Mesendoderm (in vitro differentiated cells): Measurements from ENCODE around the gene TIMM8B. TPM values are rescaled to one million over a fixed set of nuclear protein-coding genes. Genes with fewer than 3 reads are reported as not detected.
A peak's percentile ranks its signal among the peaks of the same experiment; 100 is the strongest.

Source experiments
- DNase-seq: peaks from one replicate; pipeline ENCODE4 v3.0.0; 2013
- H2AK5ac ChIP-seq: 2 replicates; pipeline ENCODE4 v1.6.1; 2013; ENCODE audit warnings: low read length, inconsistent platforms
- H2BK120ac ChIP-seq: 2 replicates; pipeline ENCODE4 v1.6.1; 2013; ENCODE audit warnings: low read depth, mild to moderate bottlenecking, low read length, moderate library complexity, mixed read lengths
- H2BK15ac ChIP-seq: replicated peaks from 2 replicates; pipeline ENCODE4 v1.6.1; 2013; ENCODE audit warnings: low read depth, mild to moderate bottlenecking, moderate library complexity
- H2BK5ac ChIP-seq: 2 replicates; pipeline ENCODE4 v1.6.1; 2013; ENCODE audit warnings: low read length, inconsistent platforms
- H3K18ac ChIP-seq: 2 replicates; pipeline ENCODE4 v1.6.1; 2013; ENCODE audit warnings: mild to moderate bottlenecking, low read length, mixed read lengths
- H3K23ac ChIP-seq: one replicate; pipeline ENCODE4 v1.6.1; 2013; ENCODE audit warnings: low read length
- H3K27ac ChIP-seq: 2 replicates; pipeline ENCODE4 v1.5.1; 2013; ENCODE audit warnings: low read depth, mild to moderate bottlenecking, inconsistent platforms, low read length, moderate library complexity
- H3K27me3 ChIP-seq: 2 replicates; pipeline ENCODE4 v1.6.1; 2013; ENCODE audit warnings: low read length, control low read depth, mild to moderate bottlenecking, inconsistent platforms; ENCODE audit not compliant: insufficient read depth, poor library complexity
- H3K36me3 ChIP-seq: 2 replicates; pipeline ENCODE4 v1.6.1; 2013; ENCODE audit warnings: low read length, inconsistent platforms; ENCODE audit not compliant: control insufficient read depth, insufficient read depth
- H3K4ac ChIP-seq: one replicate; pipeline ENCODE4 v1.6.1; 2013; ENCODE audit warnings: low read depth, mild to moderate bottlenecking, low read length, moderate library complexity
- H3K4me1 ChIP-seq: 2 replicates; pipeline ENCODE4 v1.6.1; 2013; ENCODE audit warnings: low read depth, low read length, inconsistent platforms; ENCODE audit not compliant: control insufficient read depth
- H3K4me2 ChIP-seq: 2 replicates; pipeline ENCODE4 v1.6.1; 2013; ENCODE audit warnings: low read length
- H3K4me3 ChIP-seq: 2 replicates; pipeline ENCODE4 v1.5.1; 2013; ENCODE audit warnings: mild to moderate bottlenecking, low read length
- H3K56ac ChIP-seq: one replicate; pipeline ENCODE4 v1.6.1; 2013; ENCODE audit warnings: low read length
- H3K79me1 ChIP-seq: 2 replicates; pipeline ENCODE4 v1.6.1; 2013; ENCODE audit warnings: low read length, inconsistent platforms
- H3K79me2 ChIP-seq: 2 replicates; pipeline ENCODE4 v1.6.1; 2013; ENCODE audit warnings: mild to moderate bottlenecking, low read length; ENCODE audit not compliant: control insufficient read depth, insufficient read depth
- H3K9ac ChIP-seq: 2 replicates; pipeline ENCODE4 v1.6.1; 2013; ENCODE audit warnings: low read length, inconsistent platforms
- H4K5ac ChIP-seq: one replicate; pipeline ENCODE4 v1.6.1; 2013; ENCODE audit warnings: low read length
- H4K8ac ChIP-seq: one replicate; pipeline ENCODE4 v1.6.1; 2013; ENCODE audit warnings: low read depth, mild to moderate bottlenecking, control low read depth, low read length, moderate library complexity
- WGBS: extraction: QIAGEN DNeasy Blood & Tissue Kit; methylation state at CpG from one replicate; pipeline ENCODE4 v1.1.7; 2013; ENCODE audit warnings: low lambda C conversion rate, missing lambda C conversion rate; ENCODE audit not compliant: insufficient coverage; ENCODE audit errors: extremely low coverage; 5-methylcytosine and 5-hydroxymethylcytosine counted together
- polyA plus RNA-seq, 2 experiments: library from polyadenylated mRNA; stranded (reverse); fragments of 200-250 nt; gene quantifications; one replicate each; pipeline ENCODE4 v1.2.3, GENCODE V29; 2013

TIMM8B gene
- 218 TPM for polyA plus RNA-seq (2013, experiment 1 of 2)
- 226 TPM for polyA plus RNA-seq (2013, experiment 2 of 2)

DNA sequence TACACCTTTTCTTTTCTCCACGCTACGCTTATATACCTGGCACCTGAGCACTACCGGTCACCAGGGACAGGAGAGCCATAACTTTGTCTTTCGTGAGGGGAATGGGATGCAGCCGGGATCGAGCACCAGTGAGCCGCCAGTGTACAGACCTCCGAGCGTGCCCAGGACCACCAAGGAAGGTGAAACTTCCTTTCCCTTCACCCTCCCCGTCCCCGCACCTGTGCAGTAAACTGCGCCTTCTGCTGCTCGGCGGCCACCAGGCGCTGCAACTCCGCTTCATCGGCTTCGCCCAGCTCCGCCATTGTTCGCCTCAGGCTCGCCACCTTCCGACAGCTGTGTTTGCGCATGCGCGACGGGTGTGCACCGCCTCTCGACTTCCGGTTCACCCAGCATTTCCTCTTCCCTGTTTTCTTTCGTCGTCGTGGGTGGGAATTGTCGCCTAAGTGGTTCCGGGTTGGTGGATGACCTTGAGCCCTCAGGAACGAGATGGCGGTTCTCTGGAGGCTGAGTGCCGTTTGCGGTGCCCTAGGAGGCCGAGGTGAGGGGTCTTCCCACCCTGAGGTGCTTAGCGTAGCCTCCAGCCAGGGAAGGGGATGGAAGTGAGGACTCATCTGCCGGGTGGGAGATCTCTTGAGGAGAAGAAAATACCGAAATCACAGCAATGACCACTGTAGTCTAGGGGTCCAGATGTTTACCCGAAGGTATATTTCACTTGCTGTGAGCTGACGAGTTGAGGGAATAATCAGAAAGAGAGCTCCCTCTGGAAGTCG, at the start of gene TIMM8B, which contains the start of gene SDHD:
Gene TIMM8B (minus strand): TSS at position 335 of the 770 bp plus-strand sequence. CDS start 33 bp downstream, at position 302.
Gene SDHD (plus strand): TSS at position 452 of the 770 bp plus-strand sequence. CDS start 35 bp downstream, at position 487.
- Histone ChIP-seq H3K18ac (peak within 1 kb of the TSS; percentile 5), H3K27ac (no peak within 1 kb of the TSS), H2BK15ac (no peak within 1 kb of the TSS), H3K56ac (peak within 1 kb of the TSS; percentile 96), H3K79me2 (peaks cover 22% of the 10 kb centered on the region), H3K4me2 (peak within 1 kb of the TSS; percentile 69), H3K9ac (peak within 1 kb of the TSS; percentile 94), H3K36me3 (peaks cover 6% of the 10 kb centered on the region), H3K23ac (no peak within 1 kb of the TSS), H3K4me1 (no peaks in the 10 kb centered on the region), H2AK5ac (no peak within 1 kb of the TSS), H2BK5ac (no peak within 1 kb of the TSS), H2BK120ac (no peak within 1 kb of the TSS), H3K79me1 (peaks cover 13% of the 10 kb centered on the region), H3K27me3 (no peaks in the 10 kb centered on the region), H3K4ac (peak within 1 kb of the TSS; percentile 76), H4K5ac (peak within 1 kb of the TSS; percentile 10), H3K4me3 (peak within 1 kb of the TSS; percentile 93), H4K8ac (no peak within 1 kb of the TSS)
- no CpG with 5 or more reads among the region's 45 CpGs for WGBS
- peak; percentile 99 for DNase-seq

GRCh38 chr11:112134473-112134872, 47.9 kb upstream of the TIMM8B start:
- Histone ChIP-seq H3K18ac (no peak overlapping the region), H3K9ac (no peak overlapping the region), H3K56ac (no peak overlapping the region), H2BK120ac (no peak overlapping the region), H2BK5ac (no peak overlapping the region), H3K79me2 (no peaks in the 10 kb centered on the region), H4K5ac (no peak overlapping the region), H3K4ac (no peak overlapping the region), H3K27me3 (no peaks in the 10 kb centered on the region), H3K36me3 (no peaks in the 10 kb centered on the region), H4K8ac (no peak overlapping the region), H3K4me3 (no peak overlapping the region), H2BK15ac (no peak overlapping the region), H3K79me1 (no peaks in the 10 kb centered on the region), H3K4me1 (no peaks in the 10 kb centered on the region), H2AK5ac (no peak overlapping the region), H3K4me2 (no peak overlapping the region), H3K27ac (no peak overlapping the region), H3K23ac (no peak overlapping the region)
- WGBS = no CpG with 5 or more reads among the region's 4 CpGs
- DNase-seq = no peak

GRCh38 chr11:112132737-112133136, 46.2 kb upstream of the TIMM8B start:
- Histone ChIP-seq H2BK5ac (no peak overlapping the region), H2BK120ac (no peak overlapping the region), H4K8ac (no peak overlapping the region), H3K79me2 (no peaks in the 10 kb centered on the region), H2AK5ac (no peak overlapping the region), H3K4me3 (no peak overlapping the region), H4K5ac (no peak overlapping the region), H3K9ac (no peak overlapping the region), H3K27ac (no peak overlapping the region), H2BK15ac (no peak overlapping the region), H3K4me1 (no peaks in the 10 kb centered on the region), H3K27me3 (no peaks in the 10 kb centered on the region), H3K4ac (no peak overlapping the region), H3K4me2 (no peak overlapping the region), H3K79me1 (no peaks in the 10 kb centered on the region), H3K36me3 (no peaks in the 10 kb centered on the region), H3K23ac (no peak overlapping the region), H3K18ac (no peak overlapping the region), H3K56ac (no peak overlapping the region)
- peak; percentile 40 for DNase-seq
- no CpG with 5 or more reads among the region's 2 CpGs for WGBS

- Histone ChIP-seq H3K79me1 (no peaks in the 10 kb centered on the region), H4K5ac (no peak overlapping the region), H2BK120ac (no peak overlapping the region), H3K27me3 (no peaks in the 10 kb centered on the region), H2BK5ac (no peak overlapping the region), H3K18ac (no peak overlapping the region), H3K4me3 (no peak overlapping the region), H3K27ac (no peak overlapping the region), H3K4me1 (no peaks in the 10 kb centered on the region), H2AK5ac (no peak overlapping the region), H3K9ac (no peak overlapping the region), H3K36me3 (no peaks in the 10 kb centered on the region), H3K23ac (no peak overlapping the region), H3K4me2 (no peak overlapping the region), H3K4ac (no peak overlapping the region), H4K8ac (no peak overlapping the region), H3K56ac (no peak overlapping the region), H3K79me2 (no peaks in the 10 kb centered on the region), H2BK15ac (no peak overlapping the region)
- no CpG with 5 or more reads among the region's 5 CpGs for WGBS
- DNase-seq = no peak
Observed at GRCh38 chr11:112129656-112130055, 43.1 kb upstream of the TIMM8B start.

DNA sequence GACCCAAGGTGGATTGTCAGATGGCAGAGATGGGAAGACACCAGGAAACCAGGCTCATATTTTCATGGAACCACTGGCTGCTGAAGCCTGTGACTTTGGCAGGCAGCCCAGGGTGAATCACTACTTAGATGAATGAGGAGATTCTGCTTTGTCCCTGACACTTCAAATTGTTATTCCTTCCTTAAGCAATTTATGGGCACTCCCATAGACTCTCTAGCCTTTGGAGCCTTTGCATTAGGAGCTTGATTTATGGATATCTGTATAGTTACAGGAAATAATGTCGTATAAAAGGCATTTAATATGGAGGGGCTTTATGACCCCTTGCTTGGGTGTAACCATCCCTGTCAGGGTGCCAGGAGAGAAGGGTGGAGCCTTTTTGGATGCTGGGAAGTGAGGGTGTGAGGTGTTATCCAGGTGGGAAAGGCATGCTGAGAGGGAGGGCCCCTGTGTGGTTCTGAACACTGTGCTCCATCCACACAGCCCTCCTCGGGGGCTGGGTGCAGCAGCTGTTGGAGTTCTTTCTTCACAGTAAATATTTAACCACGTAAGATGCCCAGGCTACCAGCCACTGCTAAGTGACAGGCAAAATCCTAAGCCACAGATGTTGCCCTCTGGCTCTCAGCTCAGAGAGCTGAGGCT, 42.0 kb upstream of the TIMM8B start:
- DNase-seq = no peak

More for the DNA sequence above, 42.0 kb upstream of the TIMM8B start:
- no peak overlapping the region for H4K8ac ChIP-seq
- H3K23ac ChIP-seq = no peak overlapping the region
- H3K27me3 ChIP-seq = no peaks in the 10 kb centered on the region
- H3K27ac ChIP-seq = no peak overlapping the region
- no peaks in the 10 kb centered on the region for H3K79me1 ChIP-seq
- no peak overlapping the region for H2BK5ac ChIP-seq
- WGBS = no CpG with 5 or more reads among the region's 3 CpGs
- no peak overlapping the region for H2AK5ac ChIP-seq
- H3K9ac ChIP-seq = no peak overlapping the region
- H3K79me2 ChIP-seq = no peaks in the 10 kb centered on the region
- H3K4me3 ChIP-seq = no peak overlapping the region
- H2BK15ac ChIP-seq = no peak overlapping the region
- H3K36me3 ChIP-seq = no peaks in the 10 kb centered on the region
- no peak overlapping the region for H3K18ac ChIP-seq
- no peak overlapping the region for H3K56ac ChIP-seq
- H2BK120ac ChIP-seq = no peak overlapping the region
- H3K4ac ChIP-seq = no peak overlapping the region
- H3K4me1 ChIP-seq = no peaks in the 10 kb centered on the region
- no peak overlapping the region for H3K4me2 ChIP-seq
- no peak overlapping the region for H4K5ac ChIP-seq
